GM12892 (cell line): ENCODE measurements around the gene GULP1.

ENCODE experiments used
- POLR2A ChIP-seq: IDR thresholded peaks from 2 replicates; pipeline ENCODE4 v1.6.1; 2011; ENCODE audit warnings: low read depth, low read length, control low read depth
- POLR2AphosphoS5 ChIP-seq: IDR thresholded peaks from 2 replicates; pipeline ENCODE4 v1.6.1; 2011; ENCODE audit warnings: low read depth, low read length, control low read depth
- TAF1 ChIP-seq: IDR thresholded peaks from 2 replicates; pipeline ENCODE4 v1.6.1; 2011; ENCODE audit warnings: low read depth, mild to moderate bottlenecking, control low read depth, low read length, borderline replicate concordance

DNA sequence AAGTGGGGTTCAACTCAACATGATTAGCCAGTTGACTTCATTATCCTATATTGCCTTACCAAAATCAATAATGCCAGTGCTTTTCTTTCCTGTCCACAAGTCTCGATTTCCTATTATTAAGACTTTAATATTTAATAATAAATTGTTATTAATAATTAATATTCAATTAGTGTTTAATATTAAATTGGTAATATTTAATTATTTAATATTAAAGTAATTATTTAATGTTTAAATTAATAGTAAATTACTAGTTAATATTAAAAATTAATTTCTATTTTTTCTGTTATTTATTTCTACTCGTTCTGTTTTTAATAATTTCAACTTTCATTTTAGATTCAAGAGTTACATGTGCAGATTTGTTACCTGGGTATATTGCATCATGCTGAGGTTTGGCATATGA is 243.2 kb downstream of the GULP1 start:
- TF ChIP-seq POLR2AphosphoS5, result no peak
- TF ChIP-seq TAF1, result no peak
- no peak for TF ChIP-seq POLR2A
